Measurements from ENCODE around the gene CLEC1A.

Gene CLEC1A, protein sequence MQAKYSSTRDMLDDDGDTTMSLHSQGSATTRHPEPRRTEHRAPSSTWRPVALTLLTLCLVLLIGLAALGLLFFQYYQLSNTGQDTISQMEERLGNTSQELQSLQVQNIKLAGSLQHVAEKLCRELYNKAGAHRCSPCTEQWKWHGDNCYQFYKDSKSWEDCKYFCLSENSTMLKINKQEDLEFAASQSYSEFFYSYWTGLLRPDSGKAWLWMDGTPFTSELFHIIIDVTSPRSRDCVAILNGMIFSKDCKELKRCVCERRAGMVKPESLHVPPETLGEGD

GRCh38 chr12:10098791-10099190 lies at the start of gene CLEC1A:
Gene CLEC1A (minus strand): TSS chr12:10098985. CDS start chr12:10098922, 63 bp downstream.
- no peak for DNase-seq

- DNase-seq, result no peak
Observed at GRCh38 chr12:10147714-10148403, 49.1 kb upstream of the CLEC1A start.

DNA sequence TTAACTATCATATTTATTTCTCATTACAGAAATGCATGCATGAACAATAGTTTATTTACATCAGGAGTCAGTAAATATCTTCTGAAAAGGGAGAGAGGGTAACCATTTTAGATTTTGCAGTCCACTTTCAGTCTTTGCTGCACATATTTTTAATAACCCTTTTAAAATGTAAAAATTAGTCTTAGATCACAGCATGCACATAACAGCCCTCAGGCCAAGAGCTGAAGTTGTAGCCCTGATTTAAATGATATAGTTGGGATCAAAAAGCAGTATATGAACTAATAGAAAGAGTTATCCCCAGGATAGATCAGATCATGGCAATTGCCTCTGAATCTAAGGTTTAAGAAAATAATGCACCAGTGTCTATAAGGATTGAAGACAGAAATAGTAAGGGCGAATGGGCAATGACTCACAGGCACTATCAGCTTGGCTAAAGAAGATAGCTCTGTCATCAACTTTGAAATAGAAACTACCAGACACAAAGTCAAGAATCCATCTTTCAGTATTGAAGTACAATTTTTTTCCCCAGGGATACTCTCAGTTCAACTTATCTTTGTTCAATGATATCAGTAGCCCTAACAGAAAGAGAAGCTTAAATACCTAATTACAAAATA lies 44.3 kb upstream of the CLEC1A start:
- no peak for DNase-seq

GRCh38 chr12:10140001-10140400 lies 41.2 kb upstream of the CLEC1A start:
- no peak for DNase-seq

GRCh38 chr12:10136637-10137205 lies 37.9 kb upstream of the CLEC1A start:
- DNase-seq, result no peak

- DNase-seq, result no peak
Observed at GRCh38 chr12:10135126-10135525, 36.3 kb upstream of the CLEC1A start.

- DNase-seq, result no peak
Observed at GRCh38 chr12:10132850-10133370, 34.1 kb upstream of the CLEC1A start.

DNA sequence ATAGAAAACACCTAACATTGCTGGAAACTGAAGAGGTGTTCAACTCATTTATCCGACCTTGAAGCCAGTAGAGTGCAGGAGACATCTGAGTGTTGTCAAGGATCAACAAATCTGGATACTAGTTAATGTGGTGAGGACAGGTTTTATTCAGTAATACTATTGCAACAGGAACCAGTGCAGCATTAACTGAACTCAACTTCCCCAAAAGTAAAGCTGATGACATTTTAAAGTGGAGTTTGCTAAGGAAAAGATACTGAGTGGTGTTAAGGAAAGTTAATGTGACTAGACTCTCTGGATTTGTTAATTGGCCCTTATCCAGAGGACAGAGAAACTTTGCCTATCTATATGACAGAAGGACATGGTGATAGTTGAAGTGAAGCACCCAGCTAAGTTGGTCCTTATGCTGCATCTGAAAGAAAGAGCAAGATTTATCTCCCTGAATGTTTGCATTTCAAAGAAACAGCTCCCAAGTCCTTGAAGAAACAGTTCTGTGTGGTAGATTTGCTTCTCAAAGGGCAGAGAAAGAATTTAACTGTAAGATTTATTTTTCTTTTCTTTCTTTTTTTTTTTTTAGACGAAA lies 32.4 kb upstream of the CLEC1A start:
- no peak for DNase-seq

DNA sequence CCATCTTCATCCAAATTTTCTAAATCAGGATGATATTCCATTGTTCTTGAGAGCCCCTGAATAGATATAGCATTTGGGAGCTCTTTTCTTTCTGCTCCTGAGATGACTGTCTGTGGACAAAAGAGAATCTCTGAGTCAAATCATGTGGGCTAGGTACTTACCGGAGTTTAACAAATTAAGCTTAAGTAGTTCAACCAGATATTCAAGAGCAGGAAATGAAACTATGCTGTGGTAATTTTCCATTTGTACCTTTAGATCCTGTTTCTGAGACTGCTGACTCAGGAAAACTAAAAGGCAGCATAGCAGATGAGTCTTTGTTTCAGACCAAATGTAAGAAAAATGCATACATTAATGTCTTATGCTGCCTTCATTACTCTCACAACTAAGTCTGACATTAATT lies 31.3 kb upstream of the CLEC1A start, which contains the start of gene CLEC7A:
Gene CLEC7A, minus strand, starts transcription at position 158 of the 400 bp plus-strand sequence. Its CDS starts 117 bp downstream, at position 41.
- DNase-seq, result no peak

- no peak for DNase-seq
Observed at GRCh38 chr12:10128687-10129086, 29.9 kb upstream of the CLEC1A start.

GRCh38 chr12:10126413-10126812 lies 27.6 kb upstream of the CLEC1A start:
- no peak for DNase-seq

DNA sequence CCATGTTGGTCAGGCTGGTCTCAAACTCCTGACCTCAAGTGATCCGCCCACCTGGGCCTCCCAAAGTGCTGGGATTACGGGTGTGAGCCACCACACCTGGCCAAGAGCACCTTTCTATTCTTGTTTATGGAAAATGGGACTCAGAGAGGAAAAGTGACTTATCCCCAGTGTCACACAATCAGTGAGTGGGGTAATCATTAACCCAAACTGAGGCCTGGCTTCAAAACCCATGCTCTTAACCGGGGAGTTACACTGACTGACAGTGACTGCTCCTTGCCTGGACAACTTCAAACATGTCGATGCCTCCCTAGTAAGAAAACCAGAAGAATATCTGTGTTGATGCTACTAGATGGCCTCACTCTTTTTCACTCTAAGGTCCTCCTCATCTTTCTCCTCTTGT lies 23.9 kb upstream of the CLEC1A start:
- DNase-seq, result no peak

GRCh38 chr12:10121278-10121677 lies 22.5 kb upstream of the CLEC1A start:
- DNase-seq, result no peak

GRCh38 chr12:10119066-10119465 lies 20.3 kb upstream of the CLEC1A start:
- DNase-seq, result no peak

DNA sequence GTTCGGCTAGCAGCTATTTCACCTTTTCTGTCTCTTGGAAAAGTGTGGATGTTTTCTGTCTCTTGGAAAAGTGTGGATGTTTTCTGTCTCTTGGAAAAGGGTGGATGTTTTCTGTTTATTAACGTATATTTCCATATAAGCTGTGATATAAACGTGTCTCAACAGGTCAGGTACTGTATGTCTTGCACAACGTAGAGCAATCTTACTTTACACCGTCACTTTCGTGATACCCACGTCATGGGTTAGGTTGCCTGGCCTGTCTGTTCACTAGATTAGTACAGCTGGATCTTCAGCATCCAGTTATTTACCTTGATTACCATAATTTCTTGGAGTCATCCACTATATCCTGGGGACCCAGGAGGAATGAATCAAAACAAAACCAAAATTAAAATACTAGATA lies 17.1 kb upstream of the CLEC1A start:
- DNase-seq, result no peak

DNA sequence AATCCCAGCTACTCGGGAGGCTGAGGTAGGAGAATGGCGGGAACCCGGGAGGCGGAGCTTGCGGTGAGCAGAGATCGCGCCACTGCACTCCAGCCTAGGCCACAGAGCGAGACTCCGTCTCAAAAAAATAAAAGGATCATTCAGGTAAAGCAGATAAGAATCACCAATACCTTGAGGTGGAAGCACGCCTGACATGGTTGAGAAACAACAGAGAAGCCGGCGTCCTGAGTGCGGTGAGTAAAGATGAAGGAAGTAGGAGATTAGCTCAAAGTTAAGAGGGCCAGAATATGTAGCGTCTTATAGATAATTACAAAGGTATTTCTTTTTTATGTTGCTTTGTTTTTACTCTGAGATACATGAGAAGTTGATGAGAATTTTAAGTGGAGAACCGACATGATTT lies 16.5 kb upstream of the CLEC1A start:
- DNase-seq, result no peak

DNA sequence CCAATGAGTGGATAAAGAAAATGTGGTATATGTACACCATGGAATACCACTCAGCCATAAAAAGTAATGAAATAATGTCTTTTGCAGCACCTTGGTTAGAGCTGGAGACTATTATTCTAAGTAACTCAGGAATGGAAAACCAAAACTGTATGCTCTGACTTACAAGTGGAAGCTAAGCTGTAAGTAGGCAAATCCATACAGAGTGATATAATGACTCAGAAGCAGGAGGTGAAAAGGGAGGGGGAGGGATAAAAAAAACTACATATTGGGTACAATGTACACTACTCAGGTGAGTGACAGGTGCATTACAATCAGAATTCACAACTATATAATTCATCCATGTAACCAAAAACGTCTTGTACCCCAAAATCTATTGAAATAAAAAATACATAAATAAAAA lies 15.1 kb upstream of the CLEC1A start:
- DNase-seq, result no peak

GRCh38 chr12:10113075-10113474 lies 14.3 kb upstream of the CLEC1A start:
- DNase-seq, result no peak

GRCh38 chr12:10111451-10111850 lies 12.7 kb upstream of the CLEC1A start:
- no peak for DNase-seq

- DNase-seq, result no peak
Observed at GRCh38 chr12:10110256-10110844, 11.6 kb upstream of the CLEC1A start.

GRCh38 chr12:10102322-10102721 lies 3.5 kb upstream of the CLEC1A start:
- DNase-seq, result no peak

DNA sequence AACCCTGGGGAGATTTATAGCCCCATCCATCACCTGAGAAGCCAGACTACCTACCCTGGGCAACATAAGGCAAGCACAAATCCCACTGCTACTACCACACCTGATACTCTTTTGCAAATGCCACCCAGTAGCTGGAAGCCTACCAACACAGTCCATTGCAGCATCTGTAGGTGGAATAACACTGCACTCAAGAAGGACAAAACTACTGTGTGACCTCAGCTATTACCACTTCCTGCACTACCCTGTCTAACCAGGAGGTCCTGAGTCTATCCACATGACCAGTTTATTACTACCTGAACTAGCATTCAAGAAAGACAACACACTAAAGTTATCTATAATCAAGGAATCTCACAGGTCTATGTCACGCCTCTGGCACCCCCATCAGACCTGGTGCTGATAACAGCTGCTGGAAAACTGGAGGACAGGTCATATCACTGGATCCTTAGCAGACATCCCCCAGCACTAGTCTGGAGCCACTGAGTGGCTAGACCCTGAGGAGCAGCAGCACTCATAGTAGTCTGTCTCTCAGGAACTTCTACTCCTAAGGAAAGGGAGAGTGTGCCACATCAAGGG lies 2.9 kb upstream of the CLEC1A start:
- DNase-seq, result no peak

Measured in NCI-H1436 treated with DMSO at 0.1 percent for 48 hours (cell line).